Liver (tissue), 9 donors: Measurements from ENCODE around the gene SZT2. TPM values are rescaled to one million over a fixed set of nuclear protein-coding genes. Genes with fewer than 3 reads are reported as not detected.

Source experiments
- DNase-seq: peaks from one replicate; pipeline ENCODE4 v3.0.0-alpha.2; 2017; ENCODE audit warnings: low spot score
- H3K27ac ChIP-seq, 2 donors: one replicate each; pipeline ENCODE4 v1.7.0; 2013; ENCODE audit warnings: inconsistent platforms in 2 of 2, low read length in 2 of 2, control low read depth in 1 of 2, low read depth in 1 of 2, mild to moderate bottlenecking in 1 of 2
- H3K27me3 ChIP-seq, 4 donors: one replicate each; pipeline versions ENCODE4 v1.6.1 to v1.7.0; 2013; ENCODE audit warnings: low read length in 3 of 4, inconsistent platforms in 1 of 4, mild to moderate bottlenecking in 1 of 4, moderate library complexity in 1 of 4; ENCODE audit not compliant: control insufficient read depth in 4 of 4, insufficient read depth in 4 of 4
- H3K36me3 ChIP-seq, 4 donors: one replicate each; pipeline versions ENCODE4 v1.6.1 to v1.7.0; 2013; ENCODE audit warnings: low read length in 3 of 4, mild to moderate bottlenecking in 3 of 4, low read depth in 1 of 4, moderate library complexity in 1 of 4; ENCODE audit not compliant: control insufficient read depth in 4 of 4, insufficient read depth in 3 of 4
- H3K4me1 ChIP-seq, 4 donors: one replicate each; pipeline versions ENCODE4 v1.6.1 to v1.7.0; 2013; ENCODE audit warnings: low read length in 3 of 4, mild to moderate bottlenecking in 3 of 4, moderate library complexity in 1 of 4; ENCODE audit not compliant: control insufficient read depth in 4 of 4, insufficient read depth in 4 of 4
- H3K4me3 ChIP-seq, 3 donors: one replicate each; pipeline versions ENCODE4 v1.6.1 to v1.7.0; 2013; ENCODE audit warnings: low read length in 3 of 3, control low read depth in 1 of 3, low read depth in 1 of 3, mild to moderate bottlenecking in 1 of 3
- H3K9ac ChIP-seq, 2 donors: one replicate each; pipeline ENCODE4 v1.7.0; 2013; ENCODE audit warnings: low read length in 2 of 2, mild to moderate bottlenecking in 2 of 2, moderate library complexity in 2 of 2, control low read depth in 1 of 2, low read depth in 1 of 2
- H3K9me3 ChIP-seq, 4 donors: one replicate each; pipeline versions ENCODE4 v1.6.1 to v1.7.0; 2013; ENCODE audit warnings: low read length in 3 of 4; ENCODE audit not compliant: control insufficient read depth in 4 of 4
- ATF3 ChIP-seq: IDR thresholded peaks from 2 replicates; pipeline ENCODE4 v1.6.1; 2016; ENCODE audit warnings: antibody characterized with exemption
- CTCF ChIP-seq: fragments of 150-350 bp; IDR thresholded peaks from 2 replicates; pipeline ENCODE4 v1.5.1; 2017; ENCODE audit warnings: improper control_type of control experiment, low read depth, low read length; ENCODE audit not compliant: missing input control
- EGR1 ChIP-seq, 2 donors: IDR thresholded peaks; 2 replicates each; pipeline ENCODE4 v1.6.1; 2016 to 2018; ENCODE audit warnings: antibody characterized with exemption in 2 of 2, low read depth in 2 of 2
- FOXA2 ChIP-seq: IDR thresholded peaks from 2 replicates; pipeline ENCODE4 v1.6.1; 2016; ENCODE audit warnings: antibody characterized with exemption
- GABPA ChIP-seq, 2 donors: IDR thresholded peaks in 1 of 2; conservative IDR thresholded peaks in 1 of 2; 2 replicates each; pipeline ENCODE4 v1.6.1; 2016; ENCODE audit warnings: antibody characterized with exemption in 2 of 2, mild to moderate bottlenecking in 1 of 2, moderate library complexity in 1 of 2
- HNF4A ChIP-seq, 2 donors: conservative IDR thresholded peaks; 2 replicates each; pipeline ENCODE4 v1.6.1; 2016; ENCODE audit warnings: antibody characterized with exemption in 2 of 2, mild to moderate bottlenecking in 2 of 2
- HNF4G ChIP-seq: IDR thresholded peaks from 2 replicates; pipeline ENCODE4 v1.6.1; 2016; ENCODE audit warnings: antibody characterized with exemption
- JUND ChIP-seq, 2 donors: IDR thresholded peaks; 2 replicates each; pipeline ENCODE4 v1.6.1; 2016; ENCODE audit warnings: antibody characterized with exemption in 2 of 2
- NR2F2 ChIP-seq: IDR thresholded peaks from 2 replicates; pipeline ENCODE4 v1.6.1; 2016; ENCODE audit warnings: antibody characterized with exemption
- RAD21 ChIP-seq, 2 donors: IDR thresholded peaks; 2 replicates each; pipeline ENCODE4 v1.6.1; 2016; ENCODE audit warnings: antibody characterized with exemption in 2 of 2, mild to moderate bottlenecking in 2 of 2
- TAF1 ChIP-seq: conservative IDR thresholded peaks from 2 replicates; pipeline ENCODE4 v1.6.1; 2016; ENCODE audit warnings: antibody characterized with exemption, mild to moderate bottlenecking
- YY1 ChIP-seq: IDR thresholded peaks from 2 replicates; pipeline ENCODE4 v1.6.1; 2016; ENCODE audit warnings: antibody characterized with exemption, mild to moderate bottlenecking
- ZBTB33 ChIP-seq: IDR thresholded peaks from 2 replicates; pipeline ENCODE4 v1.6.1; 2016; ENCODE audit warnings: antibody characterized with exemption
- WGBS: extraction: QIAGEN DNeasy Blood & Tissue Kit; methylation state at CpG from one replicate; pipeline ENCODE4 v1.1.7; 2013; 5-methylcytosine and 5-hydroxymethylcytosine counted together
- polyA plus RNA-seq, 2 donors: library from polyadenylated mRNA; stranded (reverse) in 1 of 2; unstranded in 1 of 2; fragments of 200-250 nt in 1 of 2; fragments of >200 nt in 1 of 2; fragmentation: Nextera tagmentation in 1 of 2; extraction: Ambion mirVana in 1 of 2; gene quantifications; one replicate each; pipeline versions ENCODE4 v1.2.1 to v1.2.3, GENCODE V29; 2013 to 2015
- total RNA-seq, 2 donors: library from RNA; depleted of rRNA; stranded (reverse); fragments of >200 nt; gene quantifications; one replicate each; pipeline ENCODE4 v1.2.3, GENCODE V29; 2014
- TF ChIP-seq, protein P1 (sequence below): IDR thresholded peaks from 2 replicates; pipeline ENCODE4 v1.6.1; 2016; ENCODE audit warnings: antibody characterized with exemption, mild to moderate bottlenecking
- TF ChIP-seq, protein P2 (sequence below): IDR thresholded peaks from 2 replicates; pipeline ENCODE4 v1.6.1; 2016; ENCODE audit warnings: antibody characterized with exemption
- donor health status: healthy.
- donor health status: healthy.
- donor health status: healthy.
- donor health status: healthy.
- donor health status: healthy.

The SZT2 gene
- total and polyA plus RNA-seq, 4 donors: 4.8 to 31.0 (median 11.9) TPM

DNA sequence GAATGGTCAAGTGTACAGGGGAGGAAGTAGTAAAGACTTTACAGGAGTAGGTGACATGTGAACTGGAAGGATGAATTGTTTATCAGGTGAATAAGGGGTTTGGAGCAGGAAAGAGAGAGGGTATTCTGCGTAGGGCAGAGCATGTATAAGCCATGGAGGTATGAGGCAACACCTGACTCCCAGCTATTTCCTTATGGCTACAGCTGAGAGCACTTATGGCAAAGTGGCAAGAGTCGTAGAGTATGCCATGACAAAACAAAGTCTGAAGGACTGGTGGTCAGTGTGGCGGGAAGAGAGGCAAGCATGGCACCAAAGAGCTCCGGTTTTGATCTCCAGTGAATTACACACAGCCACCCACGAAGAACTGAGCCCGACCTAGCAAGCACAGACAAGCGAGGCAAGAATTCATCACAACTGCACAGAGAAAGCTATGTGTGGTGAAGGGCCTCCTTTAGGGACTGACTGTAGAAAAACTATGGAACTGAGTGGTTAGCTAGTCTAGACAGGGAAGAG is 12.9 kb upstream of the SZT2 start:
- Histone ChIP-seq H3K4me3 (no peak overlapping the region), H3K27ac (no peak overlapping the region), H3K9me3 (no peaks in the 10 kb centered on the region), H3K9ac (no peak overlapping the region), H3K4me1 (peaks cover 0 to 12% (median 10%) of the 10 kb centered on the region in 4 donors), H3K27me3 (no peaks in the 10 kb centered on the region), H3K36me3 (peaks cover 0 to 6% (median 4%) of the 10 kb centered on the region in 4 donors)
- 84% methylated on average over 7 of the region's 7 CpGs for WGBS
- TF ChIP-seq CTCF (no peak), EGR1 (IDR thresholded peaks at IDR 0.05; ENCODE audit: low read depth in 2 of 2) (no peak), FOXA2 (no peak), ZBTB33 (no peak), TAF1 (no peak)
- TF ChIP-seq, protein P1, sequence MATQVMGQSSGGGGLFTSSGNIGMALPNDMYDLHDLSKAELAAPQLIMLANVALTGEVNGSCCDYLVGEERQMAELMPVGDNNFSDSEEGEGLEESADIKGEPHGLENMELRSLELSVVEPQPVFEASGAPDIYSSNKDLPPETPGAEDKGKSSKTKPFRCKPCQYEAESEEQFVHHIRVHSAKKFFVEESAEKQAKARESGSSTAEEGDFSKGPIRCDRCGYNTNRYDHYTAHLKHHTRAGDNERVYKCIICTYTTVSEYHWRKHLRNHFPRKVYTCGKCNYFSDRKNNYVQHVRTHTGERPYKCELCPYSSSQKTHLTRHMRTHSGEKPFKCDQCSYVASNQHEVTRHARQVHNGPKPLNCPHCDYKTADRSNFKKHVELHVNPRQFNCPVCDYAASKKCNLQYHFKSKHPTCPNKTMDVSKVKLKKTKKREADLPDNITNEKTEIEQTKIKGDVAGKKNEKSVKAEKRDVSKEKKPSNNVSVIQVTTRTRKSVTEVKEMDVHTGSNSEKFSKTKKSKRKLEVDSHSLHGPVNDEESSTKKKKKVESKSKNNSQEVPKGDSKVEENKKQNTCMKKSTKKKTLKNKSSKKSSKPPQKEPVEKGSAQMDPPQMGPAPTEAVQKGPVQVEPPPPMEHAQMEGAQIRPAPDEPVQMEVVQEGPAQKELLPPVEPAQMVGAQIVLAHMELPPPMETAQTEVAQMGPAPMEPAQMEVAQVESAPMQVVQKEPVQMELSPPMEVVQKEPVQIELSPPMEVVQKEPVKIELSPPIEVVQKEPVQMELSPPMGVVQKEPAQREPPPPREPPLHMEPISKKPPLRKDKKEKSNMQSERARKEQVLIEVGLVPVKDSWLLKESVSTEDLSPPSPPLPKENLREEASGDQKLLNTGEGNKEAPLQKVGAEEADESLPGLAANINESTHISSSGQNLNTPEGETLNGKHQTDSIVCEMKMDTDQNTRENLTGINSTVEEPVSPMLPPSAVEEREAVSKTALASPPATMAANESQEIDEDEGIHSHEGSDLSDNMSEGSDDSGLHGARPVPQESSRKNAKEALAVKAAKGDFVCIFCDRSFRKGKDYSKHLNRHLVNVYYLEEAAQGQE: no peak
- DNase-seq: no peak

- Histone ChIP-seq H3K9me3 (no peaks in the 10 kb centered on the region), H3K36me3 (peaks cover 0 to 10% (median 7%) of the 10 kb centered on the region in 4 donors), H3K4me1 (peaks cover 0 to 23% (median 18%) of the 10 kb centered on the region in 4 donors), H3K27ac (no peak overlapping the region), H3K4me3 (no peak overlapping the region), H3K27me3 (no peaks in the 10 kb centered on the region), H3K9ac (no peak overlapping the region)
- TF ChIP-seq NR2F2 (no peak), HNF4G (no peak), YY1 (no peak), JUND (IDR thresholded peaks at IDR 0.05) (no peak), ATF3 (no peak), GABPA (IDR thresholded peaks at IDR 0.05 in 1 of 2, conservative IDR thresholded peaks at IDR 0.05 in 1 of 2) (no peak), HNF4A (conservative IDR thresholded peaks at IDR 0.05) (no peak), TAF1 (no peak), RAD21 (IDR thresholded peaks at IDR 0.05) (no peak), EGR1 (IDR thresholded peaks at IDR 0.05; ENCODE audit: low read depth in 2 of 2) (no peak)
- TF ChIP-seq, protein P2, sequence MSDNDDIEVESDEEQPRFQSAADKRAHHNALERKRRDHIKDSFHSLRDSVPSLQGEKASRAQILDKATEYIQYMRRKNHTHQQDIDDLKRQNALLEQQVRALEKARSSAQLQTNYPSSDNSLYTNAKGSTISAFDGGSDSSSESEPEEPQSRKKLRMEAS: no peak
- no peak for DNase-seq
- 94% methylated on average over 1 of the region's 1 CpG for WGBS
These were observed 11.9 kb upstream of the SZT2 start for GRCh38 chr1:43377831-43378230.
